A549 (cell line): ENCODE measurements around the gene KIAA0232. TPM values are rescaled to one million over a fixed set of nuclear protein-coding genes. Genes with fewer than 3 reads are reported as not detected.

Experiments used
- ATAC-seq, 2 experiments: fragments of 200-7000 bp in 1 of 2; fragments of >200 bp in 1 of 2; cut with Nextera tagmentation in 1 of 2; cut with Tn5 transposase in 1 of 2; 3 replicates each; pipeline versions ENCODE4 v1.8.0 to v1.9.1; 2018 to 2020; ENCODE audit warnings: mild to moderate bottlenecking in 1 of 2, moderate library complexity in 1 of 2
- CTCF ChIA-PET: fragments of 300-600 bp; sonication (Branson Sonifier 250); formaldehyde crosslinking; extraction: SDS; loops from one replicate; lab custom pipeline; 2021; ENCODE audit warnings: antibody characterized with exemption, inconsistent platforms; lab: Yijun Ruan, JAX
- POLR2A ChIA-PET: fragments of 350-600 bp; formaldehyde crosslinking; extraction: SDS; loops from one replicate; lab custom pipeline; 2021; ENCODE audit warnings: antibody characterized with exemption, inconsistent platforms; lab: Yijun Ruan, JAX
- DNase-seq, 2 experiments: peaks; one replicate each; pipeline versions ENCODE4 v3.0.0 to v3.0.0-alpha.2; 2011 to 2016; ENCODE audit warnings: low read depth in 1 of 2, low spot score in 1 of 2
- FAIRE-seq: peaks from 2 replicates; lab custom pipeline; 2011; peaks lifted over from hg19 to GRCh38; lab: Jason Lieb, UNC
- H3K27ac ChIP-seq, 2 experiments: fragments of >200 bp; sonication (Bioruptor Twin); formaldehyde crosslinking; 3 replicates each; pipeline ENCODE4 v1.5.1; 2016 to 2017
- H3K4me1 ChIP-seq: fragments of >200 bp; sonication (Bioruptor Twin); formaldehyde crosslinking; 3 replicates; pipeline ENCODE4 v1.6.1; 2016
- H3K4me2 ChIP-seq: fragments of >200 bp; sonication (Bioruptor Twin); formaldehyde crosslinking; 3 replicates; pipeline ENCODE4 v1.6.1; 2016
- H3K4me3 ChIP-seq: fragments of >200 bp; sonication (Bioruptor Twin); formaldehyde crosslinking; 3 replicates; pipeline ENCODE4 v1.5.1; 2016
- H3K9me3 ChIP-seq: fragments of >200 bp; sonication (Bioruptor Twin); formaldehyde crosslinking; 3 replicates; pipeline ENCODE4 v1.6.1; 2016
- BHLHE40 ChIP-seq: IDR thresholded peaks from 2 replicates; pipeline ENCODE4 v1.6.1; 2012; ENCODE audit warnings: low read depth, low read length, inconsistent platforms
- EHMT2 ChIP-seq: fragments of 200-600 bp; sonication (generic); IDR thresholded peaks from 2 replicates; pipeline ENCODE4 v1.6.1; 2016; ENCODE audit warnings: antibody characterized with exemption, low read depth, mild to moderate bottlenecking, moderate library complexity
- EP300 ChIP-seq, 2 experiments: fragments of >200 bp; sonication (Bioruptor Twin); formaldehyde crosslinking; IDR thresholded peaks; 2 replicates in 1 of 2; 3 replicates in 1 of 2; pipeline ENCODE4 v1.6.1; 2016 to 2017
- ESRRA ChIP-seq: fragments of 150-350 bp; IDR thresholded peaks from 2 replicates; pipeline ENCODE4 v1.6.1; 2014; ENCODE audit warnings: mild to moderate bottlenecking, low read length, borderline replicate concordance
- FOXS1 ChIP-seq: fragments of 250-450 bp; sonication (Bioruptor Pico); IDR thresholded peaks from 2 replicates; pipeline ENCODE4 v1.5.0; 2020; ENCODE audit warnings: mild to moderate bottlenecking, moderate library complexity
- HDAC2 ChIP-seq: fragments of 200-600 bp; sonication (generic); IDR thresholded peaks from 2 replicates; pipeline ENCODE4 v1.6.1; 2016
- HEYL ChIP-seq: fragments of 250-450 bp; sonication (Bioruptor Pico); IDR thresholded peaks from 2 replicates; pipeline ENCODE4 v1.8.0; 2021; ENCODE audit warnings: mild to moderate bottlenecking, moderate library complexity
- HOXA7 ChIP-seq: fragments of 250-450 bp; sonication (Bioruptor Pico); IDR thresholded peaks from 2 replicates; pipeline ENCODE4 v1.5.0; 2020; ENCODE audit warnings: mild to moderate bottlenecking, moderate library complexity
- HOXB13 ChIP-seq: fragments of 250-450 bp; sonication (Bioruptor Pico); IDR thresholded peaks from 2 replicates; pipeline ENCODE4 v1.5.0; 2020; ENCODE audit warnings: low read depth, mild to moderate bottlenecking, moderate library complexity
- KDM5A ChIP-seq: fragments of 200-600 bp; sonication (generic); IDR thresholded peaks from 2 replicates; pipeline ENCODE4 v1.6.1; 2016; ENCODE audit warnings: antibody characterized with exemption, mild to moderate bottlenecking
- MAX ChIP-seq: IDR thresholded peaks from 2 replicates; pipeline ENCODE4 v1.6.1; 2012
- MAZ ChIP-seq: fragments of 150-350 bp; IDR thresholded peaks from 2 replicates; pipeline ENCODE4 v1.6.1; 2014; ENCODE audit warnings: antibody characterized with exemption, low read depth, low read length, borderline replicate concordance
- MYC ChIP-seq: IDR thresholded peaks from 2 replicates; pipeline ENCODE4 v1.6.1; 2012; ENCODE audit warnings: mild to moderate bottlenecking, inconsistent platforms, low read length, improper control_type of control experiment, borderline replicate concordance
- NPAS2 ChIP-seq: fragments of 250-450 bp; sonication (Bioruptor Pico); IDR thresholded peaks from 2 replicates; pipeline ENCODE4 v1.8.0; 2022; ENCODE audit warnings: mild to moderate bottlenecking, moderate library complexity, borderline replicate concordance
- POLR2AphosphoS2 ChIP-seq: conservative IDR thresholded peaks from 2 replicates; pipeline ENCODE4 v1.6.1; 2012; ENCODE audit warnings: low read length, improper control_type of control experiment, inconsistent platforms
- RAD21 ChIP-seq, 2 experiments: fragments of >200 bp in 1 of 2; sonication (Bioruptor Twin) in 1 of 2; formaldehyde crosslinking in 1 of 2; IDR thresholded peaks in 1 of 2; conservative IDR thresholded peaks in 1 of 2; 2 replicates in 1 of 2; 3 replicates in 1 of 2; pipeline ENCODE4 v1.6.1; 2012 to 2018; ENCODE audit warnings: inconsistent platforms in 1 of 2
- SMC3 ChIP-seq: fragments of >200 bp; sonication (Bioruptor Twin); formaldehyde crosslinking; IDR thresholded peaks from 3 replicates; pipeline ENCODE4 v1.6.1; 2018; ENCODE audit warnings: inconsistent platforms
- SREBF2 ChIP-seq: fragments of 450-650 bp; IDR thresholded peaks from 2 replicates; pipeline ENCODE4 v1.6.1; 2014; ENCODE audit warnings: mild to moderate bottlenecking, moderate library complexity
- ZNF302 ChIP-seq: fragments of 250-450 bp; sonication (Bioruptor Pico); IDR thresholded peaks from 2 replicates; pipeline ENCODE4 v1.9.0; 2021; ENCODE audit warnings: inconsistent platforms, mild to moderate bottlenecking, moderate library complexity
- ZSCAN20 ChIP-seq: fragments of 250-450 bp; sonication (Bioruptor Pico); IDR thresholded peaks from 2 replicates; pipeline ENCODE4 v1.8.0; 2022; ENCODE audit warnings: mild to moderate bottlenecking, moderate library complexity
- WGBS: methylation state at CpG from one replicate; pipeline ENCODE4 v1.1.6; 2017; ENCODE audit errors: missing lambda C conversion rate; 5-methylcytosine and 5-hydroxymethylcytosine counted together
- polyA plus RNA-seq, 4 experiments: library from polyadenylated mRNA; depleted of rRNA in 3 of 4; stranded (reverse); fragments of >200 nt; fragmentation: RNase III in 1 of 4; extraction: RNeasy Plus Mini Kit Qiagen cat#74134 plus additional on column Dnase treatment in 1 of 4; gene quantifications; 2 replicates in 3 of 4; 3 replicates in 1 of 4; pipeline ENCODE4 v1.2.3, GENCODE V29; 2011 to 2017
- TF ChIP-seq, protein P1 (sequence below): fragments of 200-600 bp; sonication (generic); IDR thresholded peaks from 2 replicates; pipeline ENCODE4 v1.6.1; 2016; ENCODE audit warnings: antibody characterized with exemption, mild to moderate bottlenecking, moderate library complexity
- TF ChIP-seq, protein P2 (sequence below): fragments of >200 bp; sonication (Bioruptor Twin); formaldehyde crosslinking; IDR thresholded peaks from 3 replicates; pipeline ENCODE4 v1.5.1; 2016

Gene KIAA0232
- polyA plus RNA-seq, 2 of the 4 experiments (the other 2 are of a cell fraction), result 9.3 to 21.5 TPM

DNA sequence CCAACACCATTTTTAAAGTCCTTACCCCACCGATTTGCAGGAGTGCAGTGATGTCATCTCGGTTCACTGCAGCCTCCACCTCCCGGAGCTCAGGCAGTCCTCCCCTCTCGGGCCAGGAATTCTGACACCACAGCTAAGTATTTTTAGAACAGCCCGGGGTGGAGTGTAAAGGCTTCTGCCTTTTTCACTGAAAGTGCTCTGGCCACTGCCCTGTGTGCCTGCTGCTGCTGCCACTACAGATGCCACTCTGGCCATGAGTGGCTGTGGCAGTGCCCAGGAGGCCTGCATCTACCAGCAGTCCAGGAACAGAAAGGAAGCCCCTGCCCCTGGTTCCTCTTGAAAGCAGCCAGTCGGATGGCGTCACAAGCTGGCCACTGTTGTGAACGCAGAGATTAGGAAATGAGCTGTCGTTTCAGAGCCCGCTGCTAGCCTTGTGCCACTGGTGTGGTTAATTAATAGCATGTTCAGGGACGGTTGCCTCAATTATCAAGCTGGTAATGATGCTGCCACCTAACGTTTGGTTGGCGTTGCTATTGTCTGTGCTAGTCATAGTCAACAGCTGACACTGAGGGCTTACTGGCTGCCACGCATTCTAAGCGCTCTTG lies 103.5 kb downstream of the KIAA0232 start:
- no peak for FAIRE-seq
- ATAC-seq, result peak; percentile 64 to 65; a peak in 5 of 6 replicates
- Histone ChIP-seq H3K9me3 (peaks cover 12% of the 10 kb centered on the region; the same call in 2 of the 3 replicates), H3K4me1 (peaks cover 11% of the 10 kb centered on the region; the same call in 2 of the 3 replicates), H3K4me2 (peak overlapping the region; percentile 27; the same call in 2 of the 3 replicates), H3K4me3 (no peak overlapping the region), H3K27ac (peak overlapping the region; percentile 32 to 78; a peak in 4 of 6 replicates)
- WGBS, result 53% methylated on average over 13 of the region's 15 CpGs
- CTCF ChIA-PET, result interaction anchor here (1.0 to 7.4 kb wide), 8 partner anchors 10 to 185 kb away, joined by 3 to 62 read pairs (median 4); partner anchors contain the start of gene TBC1D14
- TF ChIP-seq HOXA7 (CRISPR knock-in tag) (no peak), POLR2AphosphoS2 (0 out of 2 replicates have a peak, but pooled peaks have one; percentile 60), RAD21 (conservative IDR thresholded peaks at IDR 0.05 in 1 of 2, IDR thresholded peaks at IDR 0.05 in 1 of 2) (peak in 1 of 2 experiments; percentile 26; a peak in 1 of 5 replicates), SMC3 (no peak), FOXS1 (CRISPR knock-in tag) (no peak), KDM5A (no peak), ESRRA (no peak), HEYL (CRISPR knock-in tag) (no peak), MAZ (no peak), HOXB13 (CRISPR knock-in tag) (no peak), HDAC2 (no peak), MYC (no peak), NPAS2 (CRISPR knock-in tag) (no peak), ZNF302 (no peak), MAX (no peak), EP300 (IDR thresholded peaks at IDR 0.05) (no peak), SREBF2 (no peak), EHMT2 (no peak), BHLHE40 (no peak), ZSCAN20 (CRISPR knock-in tag) (no peak)
- TF ChIP-seq, protein P1, sequence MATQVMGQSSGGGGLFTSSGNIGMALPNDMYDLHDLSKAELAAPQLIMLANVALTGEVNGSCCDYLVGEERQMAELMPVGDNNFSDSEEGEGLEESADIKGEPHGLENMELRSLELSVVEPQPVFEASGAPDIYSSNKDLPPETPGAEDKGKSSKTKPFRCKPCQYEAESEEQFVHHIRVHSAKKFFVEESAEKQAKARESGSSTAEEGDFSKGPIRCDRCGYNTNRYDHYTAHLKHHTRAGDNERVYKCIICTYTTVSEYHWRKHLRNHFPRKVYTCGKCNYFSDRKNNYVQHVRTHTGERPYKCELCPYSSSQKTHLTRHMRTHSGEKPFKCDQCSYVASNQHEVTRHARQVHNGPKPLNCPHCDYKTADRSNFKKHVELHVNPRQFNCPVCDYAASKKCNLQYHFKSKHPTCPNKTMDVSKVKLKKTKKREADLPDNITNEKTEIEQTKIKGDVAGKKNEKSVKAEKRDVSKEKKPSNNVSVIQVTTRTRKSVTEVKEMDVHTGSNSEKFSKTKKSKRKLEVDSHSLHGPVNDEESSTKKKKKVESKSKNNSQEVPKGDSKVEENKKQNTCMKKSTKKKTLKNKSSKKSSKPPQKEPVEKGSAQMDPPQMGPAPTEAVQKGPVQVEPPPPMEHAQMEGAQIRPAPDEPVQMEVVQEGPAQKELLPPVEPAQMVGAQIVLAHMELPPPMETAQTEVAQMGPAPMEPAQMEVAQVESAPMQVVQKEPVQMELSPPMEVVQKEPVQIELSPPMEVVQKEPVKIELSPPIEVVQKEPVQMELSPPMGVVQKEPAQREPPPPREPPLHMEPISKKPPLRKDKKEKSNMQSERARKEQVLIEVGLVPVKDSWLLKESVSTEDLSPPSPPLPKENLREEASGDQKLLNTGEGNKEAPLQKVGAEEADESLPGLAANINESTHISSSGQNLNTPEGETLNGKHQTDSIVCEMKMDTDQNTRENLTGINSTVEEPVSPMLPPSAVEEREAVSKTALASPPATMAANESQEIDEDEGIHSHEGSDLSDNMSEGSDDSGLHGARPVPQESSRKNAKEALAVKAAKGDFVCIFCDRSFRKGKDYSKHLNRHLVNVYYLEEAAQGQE, result no peak
- TF ChIP-seq, protein P2, sequence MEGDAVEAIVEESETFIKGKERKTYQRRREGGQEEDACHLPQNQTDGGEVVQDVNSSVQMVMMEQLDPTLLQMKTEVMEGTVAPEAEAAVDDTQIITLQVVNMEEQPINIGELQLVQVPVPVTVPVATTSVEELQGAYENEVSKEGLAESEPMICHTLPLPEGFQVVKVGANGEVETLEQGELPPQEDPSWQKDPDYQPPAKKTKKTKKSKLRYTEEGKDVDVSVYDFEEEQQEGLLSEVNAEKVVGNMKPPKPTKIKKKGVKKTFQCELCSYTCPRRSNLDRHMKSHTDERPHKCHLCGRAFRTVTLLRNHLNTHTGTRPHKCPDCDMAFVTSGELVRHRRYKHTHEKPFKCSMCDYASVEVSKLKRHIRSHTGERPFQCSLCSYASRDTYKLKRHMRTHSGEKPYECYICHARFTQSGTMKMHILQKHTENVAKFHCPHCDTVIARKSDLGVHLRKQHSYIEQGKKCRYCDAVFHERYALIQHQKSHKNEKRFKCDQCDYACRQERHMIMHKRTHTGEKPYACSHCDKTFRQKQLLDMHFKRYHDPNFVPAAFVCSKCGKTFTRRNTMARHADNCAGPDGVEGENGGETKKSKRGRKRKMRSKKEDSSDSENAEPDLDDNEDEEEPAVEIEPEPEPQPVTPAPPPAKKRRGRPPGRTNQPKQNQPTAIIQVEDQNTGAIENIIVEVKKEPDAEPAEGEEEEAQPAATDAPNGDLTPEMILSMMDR, result peak; percentile 23; the same call in 1 of the 3 replicates
- POLR2A ChIA-PET, result no interaction called here
- DNase-seq, result peak in 1 of 2 experiments; percentile 31
